PC-9 (cell line): ENCODE measurements around the gene GSN. TPM values are rescaled to one million over a fixed set of nuclear protein-coding genes. Genes with fewer than 3 reads are reported as not detected.

Experiments
- BruUV-seq: library from RNA; stranded (reverse); fragments of 400-500 nt; replicated peaks from 2 replicates; lab custom pipeline; 2021; lab: Mats Ljungman, UMichigan
- CTCF ChIA-PET: fragments of 300-600 bp; sonication (Branson Sonifier 250); formaldehyde crosslinking; loops from one replicate; lab custom pipeline; 2022; ENCODE audit warnings: antibody characterized with exemption; lab: Charles Lee
- POLR2A ChIA-PET: fragments of 300-600 bp; sonication (Branson Sonifier 250); formaldehyde crosslinking; loops from one replicate; lab custom pipeline; 2022; ENCODE audit warnings: antibody characterized with exemption; ENCODE audit not compliant: unreplicated experiment; lab: Charles Lee
- DNase-seq, 2 experiments: peaks; one replicate each; pipeline versions ENCODE4 v3.0.0 to v3.0.0-alpha.2; 2015 to 2022; ENCODE audit warnings: mixed read lengths in 1 of 2
- H2AFZ ChIP-seq: fragments of 200-600 bp; sonication (generic); 2 replicates; pipeline ENCODE4 v1.8.1; 2017; ENCODE audit warnings: antibody characterized with exemption
- H3F3A ChIP-seq: fragments of 200-600 bp; sonication (generic); 2 replicates; pipeline ENCODE4 v1.8.1; 2017; ENCODE audit warnings: antibody characterized with exemption, mild to moderate bottlenecking, low read depth; ENCODE audit not compliant: insufficient read depth
- H3K27ac ChIP-seq: fragments of 200-600 bp; sonication (generic); 2 replicates; pipeline ENCODE4 v1.6.1; 2016; ENCODE audit warnings: mixed run types
- H3K27me3 ChIP-seq: fragments of 200-600 bp; sonication (generic); 2 replicates; pipeline ENCODE4 v1.6.1; 2016; ENCODE audit warnings: low read depth, mixed run types; ENCODE audit not compliant: insufficient read depth
- H3K36me3 ChIP-seq: fragments of 200-600 bp; sonication (generic); 2 replicates; pipeline ENCODE4 v1.6.1; 2016; ENCODE audit warnings: low read depth, mixed run types
- H3K4me1 ChIP-seq: fragments of 200-600 bp; sonication (generic); replicated peaks from 2 replicates; pipeline ENCODE4 v1.6.1; 2016; ENCODE audit warnings: mixed run types; ENCODE audit not compliant: insufficient read depth
- H3K4me2 ChIP-seq: fragments of 200-600 bp; sonication (generic); 2 replicates; pipeline ENCODE4 v1.6.1; 2017; ENCODE audit warnings: mixed run types
- H3K4me3 ChIP-seq: fragments of 200-600 bp; sonication (generic); 2 replicates; pipeline ENCODE4 v1.6.1; 2016; ENCODE audit warnings: mixed run types
- H3K79me2 ChIP-seq: fragments of 200-600 bp; sonication (generic); 2 replicates; pipeline ENCODE4 v1.6.1; 2017; ENCODE audit warnings: low read depth, mixed run types
- H3K9me2 ChIP-seq: fragments of 200-600 bp; sonication (generic); 2 replicates; pipeline ENCODE4 v1.8.1; 2017; ENCODE audit warnings: mild to moderate bottlenecking; ENCODE audit not compliant: insufficient read depth
- H3K9me3 ChIP-seq: fragments of 200-600 bp; sonication (generic); 2 replicates; pipeline ENCODE4 v1.8.1; 2016; ENCODE audit warnings: low read depth; ENCODE audit not compliant: insufficient read depth
- H4K20me1 ChIP-seq: fragments of 200-600 bp; sonication (generic); 2 replicates; pipeline ENCODE4 v1.8.1; 2017; ENCODE audit not compliant: insufficient read depth
- EZH2 ChIP-seq: fragments of 200-600 bp; sonication (generic); IDR thresholded peaks from 2 replicates; pipeline ENCODE4 v1.8.0; 2017; ENCODE audit warnings: antibody characterized with exemption, low read depth
- intact Hi-C: fragments of 100-400 bp; cut with micrococcal nuclease; formaldehyde crosslinking; loops from one replicate; pipeline ENCODE4 v1.10.0; 2022; ENCODE audit not compliant: unreplicated experiment
- total RNA-seq: library from RNA; stranded (reverse); gene quantifications from 2 replicates; pipeline ENCODE4 v1.2.3, GENCODE V29; 2021
- TF ChIP-seq, protein P1 (sequence below): fragments of 200-600 bp; sonication (generic); conservative IDR thresholded peaks from 2 replicates; pipeline ENCODE4 v1.6.1; 2017; ENCODE audit warnings: mixed run types, antibody characterized with exemption, mild to moderate bottlenecking, moderate library complexity

Gene GSN
- total RNA-seq, 1 experiment from 2014 or later: 135 TPM

DNA sequence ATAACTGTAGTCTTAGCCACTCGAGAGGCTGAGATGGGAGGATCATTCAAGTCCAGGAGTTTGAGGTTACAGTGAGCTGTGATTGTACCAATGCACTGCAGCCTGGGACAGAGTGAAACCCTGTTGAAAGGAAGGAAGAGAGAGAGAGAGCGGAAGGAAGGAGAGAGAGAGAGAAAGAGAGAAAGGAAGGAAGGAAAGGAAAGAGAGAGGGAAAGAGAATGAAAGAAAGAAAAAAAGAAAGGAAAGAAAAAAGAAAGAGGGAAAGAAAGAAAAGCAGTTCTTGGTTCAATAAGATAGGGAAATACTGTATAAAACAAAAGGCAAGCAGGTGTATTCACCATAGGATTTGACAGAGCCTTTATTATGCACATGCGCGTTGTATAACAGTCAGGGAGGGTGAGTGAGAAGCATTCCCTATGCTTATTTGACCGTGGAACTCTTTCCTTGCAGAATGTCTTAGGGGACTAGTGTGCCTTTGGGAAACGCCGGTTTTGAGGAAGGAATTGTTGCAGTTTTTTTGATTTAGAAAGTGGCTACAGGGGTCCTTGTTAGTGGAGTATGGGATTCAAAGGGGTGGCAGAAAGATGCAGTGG lies 42.0 kb downstream of the GSN start:
- H3K36me3 ChIP-seq: no peaks in the 10 kb centered on the region
- H3K4me2 ChIP-seq: no peak overlapping the region
- no peak for TF ChIP-seq EZH2
- TF ChIP-seq, protein P1, sequence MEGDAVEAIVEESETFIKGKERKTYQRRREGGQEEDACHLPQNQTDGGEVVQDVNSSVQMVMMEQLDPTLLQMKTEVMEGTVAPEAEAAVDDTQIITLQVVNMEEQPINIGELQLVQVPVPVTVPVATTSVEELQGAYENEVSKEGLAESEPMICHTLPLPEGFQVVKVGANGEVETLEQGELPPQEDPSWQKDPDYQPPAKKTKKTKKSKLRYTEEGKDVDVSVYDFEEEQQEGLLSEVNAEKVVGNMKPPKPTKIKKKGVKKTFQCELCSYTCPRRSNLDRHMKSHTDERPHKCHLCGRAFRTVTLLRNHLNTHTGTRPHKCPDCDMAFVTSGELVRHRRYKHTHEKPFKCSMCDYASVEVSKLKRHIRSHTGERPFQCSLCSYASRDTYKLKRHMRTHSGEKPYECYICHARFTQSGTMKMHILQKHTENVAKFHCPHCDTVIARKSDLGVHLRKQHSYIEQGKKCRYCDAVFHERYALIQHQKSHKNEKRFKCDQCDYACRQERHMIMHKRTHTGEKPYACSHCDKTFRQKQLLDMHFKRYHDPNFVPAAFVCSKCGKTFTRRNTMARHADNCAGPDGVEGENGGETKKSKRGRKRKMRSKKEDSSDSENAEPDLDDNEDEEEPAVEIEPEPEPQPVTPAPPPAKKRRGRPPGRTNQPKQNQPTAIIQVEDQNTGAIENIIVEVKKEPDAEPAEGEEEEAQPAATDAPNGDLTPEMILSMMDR: no peak
- no peaks in the 10 kb centered on the region for H3K79me2 ChIP-seq
- H3K4me1 ChIP-seq: no peaks in the 10 kb centered on the region
- H3K9me3 ChIP-seq: no peaks in the 10 kb centered on the region
- H4K20me1 ChIP-seq: no peaks in the 10 kb centered on the region
- H3K27ac ChIP-seq: no peak overlapping the region
- POLR2A ChIA-PET: no interaction called here
- H3F3A ChIP-seq: no peaks in the 10 kb centered on the region
- intact Hi-C loops: no loop called here
- H3K4me3 ChIP-seq: no peak overlapping the region
- CTCF ChIA-PET: interaction anchor here (0.8 kb wide), 1 partner anchor 8 kb away, joined by 3 read pairs; no protein-coding TSS in a partner anchor
- H2AFZ ChIP-seq: no peak overlapping the region
- H3K9me2 ChIP-seq: no peaks in the 10 kb centered on the region
- H3K27me3 ChIP-seq: no peaks in the 10 kb centered on the region
- no peak for DNase-seq
- no TSS peak for BruUV-seq

DNA sequence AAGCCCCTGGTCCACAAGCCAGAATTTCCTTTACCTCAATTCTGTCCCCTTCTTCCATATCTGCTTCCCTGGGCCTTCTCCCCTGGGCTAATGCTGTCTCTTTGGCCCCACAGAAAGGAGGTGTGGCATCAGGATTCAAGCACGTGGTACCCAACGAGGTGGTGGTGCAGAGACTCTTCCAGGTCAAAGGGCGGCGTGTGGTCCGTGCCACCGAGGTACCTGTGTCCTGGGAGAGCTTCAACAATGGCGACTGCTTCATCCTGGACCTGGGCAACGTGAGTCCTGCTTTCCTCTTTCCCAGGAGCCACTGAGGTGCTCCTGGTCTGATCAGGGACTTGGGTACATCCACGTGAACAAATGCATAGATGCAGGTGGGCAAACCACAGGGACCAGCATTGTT lies 42.6 kb downstream of the GSN start:
- Histone ChIP-seq H3K27me3 (no peaks in the 10 kb centered on the region), H3F3A (no peaks in the 10 kb centered on the region), H3K9me3 (no peaks in the 10 kb centered on the region), H4K20me1 (no peaks in the 10 kb centered on the region), H3K4me3 (no peak overlapping the region), H3K27ac (no peak overlapping the region), H2AFZ (no peak overlapping the region), H3K4me2 (no peak overlapping the region), H3K79me2 (no peaks in the 10 kb centered on the region), H3K9me2 (no peaks in the 10 kb centered on the region), H3K36me3 (no peaks in the 10 kb centered on the region), H3K4me1 (no peaks in the 10 kb centered on the region)
- intact Hi-C loops: no loop called here
- BruUV-seq: no TSS peak
- POLR2A ChIA-PET: no interaction called here
- DNase-seq: no peak
- CTCF ChIA-PET: no interaction called here
- TF ChIP-seq, protein P1: no peak
- TF ChIP-seq EZH2: no peak

DNA sequence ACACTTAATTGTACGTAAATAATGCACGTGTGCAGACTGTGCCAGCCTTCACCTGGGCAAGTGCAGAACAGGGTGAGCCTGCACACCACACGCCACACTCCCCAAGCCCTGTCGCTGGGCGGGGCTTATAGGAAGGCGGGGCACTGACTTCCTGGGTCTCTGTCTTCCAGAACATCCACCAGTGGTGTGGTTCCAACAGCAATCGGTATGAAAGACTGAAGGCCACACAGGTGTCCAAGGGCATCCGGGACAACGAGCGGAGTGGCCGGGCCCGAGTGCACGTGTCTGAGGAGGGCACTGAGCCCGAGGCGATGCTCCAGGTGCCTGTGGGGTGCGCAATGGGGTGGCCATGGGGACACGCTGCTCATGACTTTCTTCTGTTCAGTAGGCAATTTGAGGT lies 44.2 kb downstream of the GSN start:
- no peaks in the 10 kb centered on the region for H3K27me3 ChIP-seq
- H3K9me2 ChIP-seq: no peaks in the 10 kb centered on the region
- no peak for DNase-seq
- H2AFZ ChIP-seq: no peak overlapping the region
- intact Hi-C loops: no loop called here
- H3K36me3 ChIP-seq: no peaks in the 10 kb centered on the region
- H3K9me3 ChIP-seq: no peaks in the 10 kb centered on the region
- H3K4me2 ChIP-seq: no peak overlapping the region
- H4K20me1 ChIP-seq: no peaks in the 10 kb centered on the region
- no peak for TF ChIP-seq EZH2
- TF ChIP-seq, protein P1: no peak
- no peak overlapping the region for H3K27ac ChIP-seq
- POLR2A ChIA-PET: no interaction called here
- H3K4me1 ChIP-seq: no peaks in the 10 kb centered on the region
- CTCF ChIA-PET: no interaction called here
- H3K79me2 ChIP-seq: no peaks in the 10 kb centered on the region
- BruUV-seq: no TSS peak
- no peak overlapping the region for H3K4me3 ChIP-seq
- no peaks in the 10 kb centered on the region for H3F3A ChIP-seq
